ENCODE measurements around the gene CLCN1.

Gene CLCN1

DNA sequence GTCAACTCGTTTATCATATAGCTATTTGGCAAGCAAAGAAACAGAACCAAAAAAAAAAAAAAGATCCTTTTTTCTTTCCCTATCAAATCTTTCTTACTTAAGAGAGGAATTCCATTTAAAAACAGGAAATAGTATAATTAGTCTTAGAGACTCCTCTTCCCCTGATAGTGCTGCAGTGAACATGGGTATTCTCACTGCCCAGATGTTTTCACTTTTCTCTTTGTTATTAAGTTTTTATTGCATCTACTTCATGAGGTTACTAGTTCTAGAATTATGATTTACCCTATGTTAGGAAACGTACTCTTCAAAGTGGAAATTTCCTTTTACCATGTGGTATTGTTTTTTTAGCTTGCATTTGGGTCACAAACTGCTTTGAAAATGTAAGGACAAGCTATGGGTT lies 19.2 kb upstream of the CLCN1 start:
- H4K20me1 ChIP-seq (ENCODE audit: insufficient read depth, low read length, poor library complexity, severe bottlenecking), result peaks cover 45% of the 10 kb centered on the region
- no peak for TF ChIP-seq EZH2phosphoT487 (IDR thresholded peaks at IDR 0.05; ENCODE audit: borderline replicate concordance)
- TF ChIP-seq, protein P1, sequence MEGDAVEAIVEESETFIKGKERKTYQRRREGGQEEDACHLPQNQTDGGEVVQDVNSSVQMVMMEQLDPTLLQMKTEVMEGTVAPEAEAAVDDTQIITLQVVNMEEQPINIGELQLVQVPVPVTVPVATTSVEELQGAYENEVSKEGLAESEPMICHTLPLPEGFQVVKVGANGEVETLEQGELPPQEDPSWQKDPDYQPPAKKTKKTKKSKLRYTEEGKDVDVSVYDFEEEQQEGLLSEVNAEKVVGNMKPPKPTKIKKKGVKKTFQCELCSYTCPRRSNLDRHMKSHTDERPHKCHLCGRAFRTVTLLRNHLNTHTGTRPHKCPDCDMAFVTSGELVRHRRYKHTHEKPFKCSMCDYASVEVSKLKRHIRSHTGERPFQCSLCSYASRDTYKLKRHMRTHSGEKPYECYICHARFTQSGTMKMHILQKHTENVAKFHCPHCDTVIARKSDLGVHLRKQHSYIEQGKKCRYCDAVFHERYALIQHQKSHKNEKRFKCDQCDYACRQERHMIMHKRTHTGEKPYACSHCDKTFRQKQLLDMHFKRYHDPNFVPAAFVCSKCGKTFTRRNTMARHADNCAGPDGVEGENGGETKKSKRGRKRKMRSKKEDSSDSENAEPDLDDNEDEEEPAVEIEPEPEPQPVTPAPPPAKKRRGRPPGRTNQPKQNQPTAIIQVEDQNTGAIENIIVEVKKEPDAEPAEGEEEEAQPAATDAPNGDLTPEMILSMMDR (conservative IDR thresholded peaks at IDR 0.05; ENCODE audit: low read length), result no peak
- no peak overlapping the region for H3K9ac ChIP-seq (ENCODE audit: low read depth, low read length, poor library complexity, severe bottlenecking)
- no peak overlapping the region for H2AFZ ChIP-seq (ENCODE audit: low read length)
- H3K4me1 ChIP-seq (ENCODE audit: insufficient read depth, low read length, poor library complexity, severe bottlenecking), result peaks cover 39% of the 10 kb centered on the region
- no peaks in the 10 kb centered on the region for H3K9me3 ChIP-seq (ENCODE audit: insufficient read depth, low read depth, low read length)
- H3F3A ChIP-seq (ENCODE audit: low read depth), result no peaks in the 10 kb centered on the region
- no peaks in the 10 kb centered on the region for H3K27me3 ChIP-seq (ENCODE audit: insufficient read depth, low read length, poor library complexity, severe bottlenecking)
- no peaks in the 10 kb centered on the region for H3K9me2 ChIP-seq (replicated peaks; ENCODE audit: low read depth, low read length)
- H3K79me2 ChIP-seq (ENCODE audit: insufficient read depth, low read length), result peaks cover 63% of the 10 kb centered on the region
- H3K4me2 ChIP-seq (ENCODE audit: low read depth, low read length, poor library complexity, severe bottlenecking), result peak overlapping the region; percentile 63
- peak overlapping the region; percentile 40 for H3K4me3 ChIP-seq (ENCODE audit: low read length, poor library complexity, severe bottlenecking)
- peaks cover 88% of the 10 kb centered on the region for H3K36me3 ChIP-seq (ENCODE audit: insufficient read depth, low read length)

DNA sequence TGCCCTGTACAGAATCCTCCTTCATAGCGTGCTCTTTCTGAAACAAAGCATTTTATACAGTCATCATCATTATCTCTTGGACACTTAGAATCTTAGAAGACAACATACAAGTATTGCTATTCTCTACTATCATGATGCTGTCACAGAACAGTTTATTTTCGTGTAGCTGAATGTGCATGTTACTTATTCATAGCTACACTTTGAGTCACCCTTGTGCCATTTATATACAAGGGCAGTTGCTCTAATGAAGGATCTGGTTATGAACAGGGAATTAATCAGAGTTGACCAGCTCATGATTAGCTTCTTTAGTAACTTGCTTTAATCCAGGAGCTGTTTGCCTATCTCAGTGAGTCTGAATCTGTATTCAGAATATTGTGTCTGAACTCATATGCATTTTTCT lies 16.6 kb upstream of the CLCN1 start:
- Histone ChIP-seq H3F3A (ENCODE audit: low read depth) (no peaks in the 10 kb centered on the region), H3K36me3 (ENCODE audit: insufficient read depth, low read length) (peaks cover 89% of the 10 kb centered on the region), H3K9ac (ENCODE audit: low read depth, low read length, poor library complexity, severe bottlenecking) (no peak overlapping the region), H3K9me3 (ENCODE audit: insufficient read depth, low read depth, low read length) (no peaks in the 10 kb centered on the region), H3K79me2 (ENCODE audit: insufficient read depth, low read length) (peaks cover 38% of the 10 kb centered on the region), H3K4me3 (ENCODE audit: low read length, poor library complexity, severe bottlenecking) (no peak overlapping the region), H3K27me3 (ENCODE audit: insufficient read depth, low read length, poor library complexity, severe bottlenecking) (no peaks in the 10 kb centered on the region), H3K9me2 (replicated peaks; ENCODE audit: low read depth, low read length) (no peaks in the 10 kb centered on the region), H3K4me1 (ENCODE audit: insufficient read depth, low read length, poor library complexity, severe bottlenecking) (peaks cover 29% of the 10 kb centered on the region), H2AFZ (ENCODE audit: low read length) (no peak overlapping the region), H3K4me2 (ENCODE audit: low read depth, low read length, poor library complexity, severe bottlenecking) (no peak overlapping the region), H4K20me1 (ENCODE audit: insufficient read depth, low read length, poor library complexity, severe bottlenecking) (peaks cover 28% of the 10 kb centered on the region)
- no peak for TF ChIP-seq EZH2phosphoT487 (IDR thresholded peaks at IDR 0.05; ENCODE audit: borderline replicate concordance)
- TF ChIP-seq, protein P1 (conservative IDR thresholded peaks at IDR 0.05; ENCODE audit: low read length), result no peak

DNA sequence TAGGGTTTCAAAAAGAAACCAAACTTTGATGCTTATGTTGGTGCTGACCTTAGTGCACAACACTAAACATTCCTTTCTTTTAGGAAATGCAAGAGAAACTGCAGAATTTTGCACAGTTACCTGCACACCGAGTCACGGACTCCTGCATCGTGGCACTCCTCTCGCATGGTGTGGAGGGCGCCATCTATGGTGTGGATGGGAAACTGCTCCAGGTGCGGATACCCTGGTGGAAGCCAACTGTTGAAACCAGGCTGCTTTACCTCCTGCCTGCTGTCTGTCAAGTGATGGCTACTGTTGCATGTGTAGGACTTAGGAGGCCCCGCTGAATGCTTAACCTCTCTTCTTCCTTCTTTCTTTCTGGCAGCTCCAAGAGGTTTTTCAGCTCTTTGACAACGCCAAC lies 16.1 kb upstream of the CLCN1 start:
- Histone ChIP-seq H3K36me3 (ENCODE audit: insufficient read depth, low read length) (peaks cover 89% of the 10 kb centered on the region), H3K9ac (ENCODE audit: low read depth, low read length, poor library complexity, severe bottlenecking) (no peak overlapping the region), H3K9me2 (replicated peaks; ENCODE audit: low read depth, low read length) (no peaks in the 10 kb centered on the region), H3K9me3 (ENCODE audit: insufficient read depth, low read depth, low read length) (no peaks in the 10 kb centered on the region), H3K4me3 (ENCODE audit: low read length, poor library complexity, severe bottlenecking) (no peak overlapping the region), H3F3A (ENCODE audit: low read depth) (no peaks in the 10 kb centered on the region), H4K20me1 (ENCODE audit: insufficient read depth, low read length, poor library complexity, severe bottlenecking) (peaks cover 23% of the 10 kb centered on the region), H3K79me2 (ENCODE audit: insufficient read depth, low read length) (peaks cover 34% of the 10 kb centered on the region), H3K4me2 (ENCODE audit: low read depth, low read length, poor library complexity, severe bottlenecking) (no peak overlapping the region), H3K4me1 (ENCODE audit: insufficient read depth, low read length, poor library complexity, severe bottlenecking) (peaks cover 24% of the 10 kb centered on the region), H3K27me3 (ENCODE audit: insufficient read depth, low read length, poor library complexity, severe bottlenecking) (no peaks in the 10 kb centered on the region), H2AFZ (ENCODE audit: low read length) (no peak overlapping the region)
- no peak for TF ChIP-seq EZH2phosphoT487 (IDR thresholded peaks at IDR 0.05; ENCODE audit: borderline replicate concordance)
- TF ChIP-seq, protein P1 (conservative IDR thresholded peaks at IDR 0.05; ENCODE audit: low read length), result peak; percentile 91
